Endothelial cell of umbilical vein (primary cell): ENCODE data around the gene KDR. TPM values are rescaled to one million over a fixed set of nuclear protein-coding genes. Genes with fewer than 3 reads are reported as not detected.

Experiments used
- BruUV-seq: library from RNA; stranded (reverse); fragments of 400-500 nt; replicated peaks from 2 replicates; lab custom pipeline; 2021; lab: Mats Ljungman, UMichigan
- CTCF ChIA-PET: fragments of 300-600, 350-600 bp; sonication (Branson Sonifier 250); formaldehyde crosslinking; loops from one replicate; lab custom pipeline; 2021; ENCODE audit warnings: antibody characterized with exemption, inconsistent platforms; lab: Charles Lee
- POLR2A ChIA-PET: fragments of 300-600, 350-600 bp; sonication (Branson Sonifier 250); formaldehyde crosslinking; loops from one replicate; lab custom pipeline; 2021; ENCODE audit warnings: antibody characterized with exemption, inconsistent platforms; lab: Charles Lee
- DNase-seq: peaks from one replicate; pipeline ENCODE4 v3.0.0-alpha.2; 2011; ENCODE audit warnings: low read depth, low spot score
- FAIRE-seq: peaks from 2 replicates; lab custom pipeline; 2011; peaks lifted over from hg19 to GRCh38; lab: Jason Lieb, UNC
- H2AFZ ChIP-seq: 2 replicates; pipeline ENCODE4 v1.6.0; 2012; ENCODE audit warnings: low read depth, low read length, control low read depth, inconsistent platforms
- H3K27ac ChIP-seq: 2 replicates; pipeline ENCODE4 v1.5.1; 2011; ENCODE audit warnings: low read depth, mild to moderate bottlenecking, control low read depth, low read length, moderate library complexity; ENCODE audit not compliant: insufficient read depth
- H3K27me3 ChIP-seq, 2 experiments: 2 replicates each; pipeline versions ENCODE4 v1.6.0 to v1.6.1; 2011; ENCODE audit warnings: low read length in 2 of 2, mixed read lengths in 1 of 2; ENCODE audit not compliant: control insufficient read depth in 2 of 2, insufficient read depth in 2 of 2
- H3K36me3 ChIP-seq, 2 experiments: 2 replicates in 1 of 2; 3 replicates in 1 of 2; pipeline ENCODE4 v1.5.1; 2011; ENCODE audit warnings: low read length in 2 of 2, mild to moderate bottlenecking in 1 of 2, moderate library complexity in 1 of 2; ENCODE audit not compliant: control insufficient read depth in 2 of 2, insufficient read depth in 2 of 2; ENCODE audit errors: extremely low read depth in 1 of 2
- H3K4me1 ChIP-seq: 3 replicates; pipeline ENCODE4 v1.5.1; 2011; ENCODE audit warnings: mild to moderate bottlenecking, low read length; ENCODE audit not compliant: control insufficient read depth, insufficient read depth; ENCODE audit errors: extremely low read depth
- H3K4me2 ChIP-seq: 2 replicates; pipeline ENCODE4 v1.6.1; 2011; ENCODE audit warnings: low read length, control low read depth, mixed read lengths; ENCODE audit not compliant: insufficient read depth
- H3K4me3 ChIP-seq, 3 experiments: fragments of 200-600 bp in 1 of 3; sonication (generic), shearing (Covaris generic) in 1 of 3; replicated peaks in 1 of 3; 2 replicates each; pipeline ENCODE4 v1.5.1; 2011 to 2016; ENCODE audit warnings: control low read depth in 3 of 3, low read length in 3 of 3, mild to moderate bottlenecking in 2 of 3, inconsistent platforms in 1 of 3, low read depth in 1 of 3, moderate library complexity in 1 of 3; ENCODE audit not compliant: insufficient read depth in 1 of 3
- H3K79me2 ChIP-seq: 2 replicates; pipeline ENCODE4 v1.6.0; 2012; ENCODE audit warnings: low read length, inconsistent platforms; ENCODE audit not compliant: control insufficient read depth, insufficient read depth
- H3K9ac ChIP-seq: replicated peaks from 2 replicates; pipeline ENCODE3; 2011; ENCODE audit warnings: low read length, control low read depth; ENCODE audit not compliant: insufficient read depth; ENCODE audit errors: extremely low read depth
- H3K9me1 ChIP-seq: replicated peaks from 3 replicates; pipeline ENCODE4 v1.6.0; 2011; ENCODE audit warnings: mild to moderate bottlenecking, low read length; ENCODE audit not compliant: control insufficient read depth, insufficient read depth; ENCODE audit errors: extremely low read depth
- H3K9me3 ChIP-seq: replicated peaks from 2 replicates; pipeline ENCODE4 v1.5.1; 2012; ENCODE audit warnings: low read length, inconsistent platforms; ENCODE audit not compliant: control insufficient read depth, insufficient read depth
- H4K20me1 ChIP-seq: replicated peaks from 2 replicates; pipeline ENCODE3; 2011; ENCODE audit warnings: mild to moderate bottlenecking, low read length; ENCODE audit not compliant: control insufficient read depth, insufficient read depth; ENCODE audit errors: extremely low read depth
- EZH2 ChIP-seq: IDR thresholded peaks from 2 replicates; pipeline ENCODE4 v1.6.1; 2012; ENCODE audit warnings: borderline replicate concordance, low read depth, mild to moderate bottlenecking, moderate library complexity, low read length, inconsistent platforms; ENCODE audit not compliant: severe bottlenecking
- FOS ChIP-seq: IDR thresholded peaks from 2 replicates; pipeline ENCODE4 v1.6.1; 2011; ENCODE audit warnings: mild to moderate bottlenecking, low read length, moderate library complexity, borderline replicate concordance; ENCODE audit not compliant: insufficient read depth
- GATA2 ChIP-seq: IDR thresholded peaks from 2 replicates; pipeline ENCODE4 v1.7.0; 2011; ENCODE audit warnings: low read depth, mild to moderate bottlenecking, moderate library complexity, mixed read lengths, low read length; ENCODE audit not compliant: insufficient read length, insufficient read depth
- JUN ChIP-seq: IDR thresholded peaks from 2 replicates; pipeline ENCODE4 v1.6.1; 2011; ENCODE audit warnings: borderline replicate concordance, low read depth; ENCODE audit not compliant: insufficient read length, insufficient read depth
- MAX ChIP-seq: IDR thresholded peaks from 2 replicates; pipeline ENCODE4 v1.6.1; 2011; ENCODE audit not compliant: insufficient read depth, insufficient read length
- MYC ChIP-seq: IDR thresholded peaks from one replicate; pipeline ENCODE4 v1.6.1; 2011; ENCODE audit warnings: mild to moderate bottlenecking, low read depth, low read length
- POLR2A ChIP-seq: IDR thresholded peaks from 2 replicates; pipeline ENCODE4 v1.6.1; 2012; ENCODE audit warnings: low read depth, mild to moderate bottlenecking, control low read depth, low read length
- POLR2AphosphoS5 ChIP-seq: IDR thresholded peaks from 2 replicates; pipeline ENCODE4 v1.6.1; 2012; ENCODE audit warnings: low read depth, mild to moderate bottlenecking, control low read depth, low read length, moderate library complexity; ENCODE audit not compliant: insufficient read depth
- dilution Hi-C: fragments of 300-500 bp; cut with MboI; formaldehyde crosslinking; loops from one replicate; pipeline ENCODE4 v1.15.0; 2019; ENCODE audit warnings: low sequenced_read_pairs; ENCODE audit not compliant: extremely low pct_ligation_motif_present
- intact Hi-C: fragments of 100-400 bp; cut with micrococcal nuclease; formaldehyde crosslinking; loops from one replicate; pipeline ENCODE4 v1.10.0; 2022
- polyA plus RNA-seq, 4 experiments: library from polyadenylated mRNA; depleted of rRNA in 3 of 4; stranded (reverse) in 3 of 4; unstranded in 1 of 4; fragments of >200 nt; gene quantifications; 2 replicates each; pipeline versions ENCODE4 v1.2.1 to v1.2.3, GENCODE V29; 2011 to 2012; ENCODE audit warnings: missing spikeins in 1 of 4
- total RNA-seq: library from RNA; stranded (reverse); gene quantifications from 2 replicates; pipeline ENCODE4 v1.2.3, GENCODE V29; 2021
- TF ChIP-seq, protein P1 (sequence below), 2 donors: IDR thresholded peaks; 1 replicate in 1 of 2; 2 replicates in 1 of 2; pipeline ENCODE4 v1.5.1; 2011; ENCODE audit warnings: low read length in 2 of 2, mild to moderate bottlenecking in 2 of 2, moderate library complexity in 2 of 2, control low read depth in 1 of 2, inconsistent platforms in 1 of 2, low read depth in 1 of 2; ENCODE audit not compliant: insufficient read depth in 1 of 2; ENCODE audit errors: extremely low read depth in 1 of 2

Gene KDR
- total and polyA plus RNA-seq, 2 donors (not counting 3 experiments of a cell fraction or from before 2014, with no cell fraction given) = 80.5 to 145 TPM

GRCh38 chr4:55143858-55144257 lies 18.5 kb upstream of the KDR start:
- H3K79me2 ChIP-seq = no peaks in the 10 kb centered on the region
- no peak overlapping the region for H2AFZ ChIP-seq
- H3K9ac ChIP-seq = no peak overlapping the region
- no peak overlapping the region for H3K27ac ChIP-seq
- intact Hi-C loops = no loop called here
- H3K36me3 ChIP-seq = no peaks in the 10 kb centered on the region
- TF ChIP-seq, protein P1, sequence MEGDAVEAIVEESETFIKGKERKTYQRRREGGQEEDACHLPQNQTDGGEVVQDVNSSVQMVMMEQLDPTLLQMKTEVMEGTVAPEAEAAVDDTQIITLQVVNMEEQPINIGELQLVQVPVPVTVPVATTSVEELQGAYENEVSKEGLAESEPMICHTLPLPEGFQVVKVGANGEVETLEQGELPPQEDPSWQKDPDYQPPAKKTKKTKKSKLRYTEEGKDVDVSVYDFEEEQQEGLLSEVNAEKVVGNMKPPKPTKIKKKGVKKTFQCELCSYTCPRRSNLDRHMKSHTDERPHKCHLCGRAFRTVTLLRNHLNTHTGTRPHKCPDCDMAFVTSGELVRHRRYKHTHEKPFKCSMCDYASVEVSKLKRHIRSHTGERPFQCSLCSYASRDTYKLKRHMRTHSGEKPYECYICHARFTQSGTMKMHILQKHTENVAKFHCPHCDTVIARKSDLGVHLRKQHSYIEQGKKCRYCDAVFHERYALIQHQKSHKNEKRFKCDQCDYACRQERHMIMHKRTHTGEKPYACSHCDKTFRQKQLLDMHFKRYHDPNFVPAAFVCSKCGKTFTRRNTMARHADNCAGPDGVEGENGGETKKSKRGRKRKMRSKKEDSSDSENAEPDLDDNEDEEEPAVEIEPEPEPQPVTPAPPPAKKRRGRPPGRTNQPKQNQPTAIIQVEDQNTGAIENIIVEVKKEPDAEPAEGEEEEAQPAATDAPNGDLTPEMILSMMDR (IDR thresholded peaks at IDR 0.05; ENCODE audit: extremely low read depth in 1 of 2, insufficient read depth in 1 of 2, low read depth in 1 of 2, low read length in 2 of 2) = no peak
- TF ChIP-seq GATA2 (no peak), POLR2AphosphoS5 (no peak), MYC (no peak), FOS (no peak), POLR2A (no peak), EZH2 (no peak), JUN (no peak), MAX (no peak)
- no peaks in the 10 kb centered on the region for H3K4me1 ChIP-seq
- no peaks in the 10 kb centered on the region for H3K9me1 ChIP-seq
- no peaks in the 10 kb centered on the region for H3K9me3 ChIP-seq
- no peaks in the 10 kb centered on the region for H3K27me3 ChIP-seq
- POLR2A ChIA-PET = no interaction called here
- DNase-seq (no peak), FAIRE-seq (no peak)
- H3K4me2 ChIP-seq = no peak overlapping the region
- no peak overlapping the region for H3K4me3 ChIP-seq
- BruUV-seq = no TSS peak
- CTCF ChIA-PET = interaction anchor here (1.0 kb wide), 1 partner anchor 16 kb away, joined by 3 read pairs; no protein-coding TSS in a partner anchor
- dilution Hi-C loops = no loop called here
- H4K20me1 ChIP-seq = no peaks in the 10 kb centered on the region
